ENCODE data around the gene EMC1.
"Not testable (repeated sequence)": the region's sequence is repeated elsewhere in the genome, so short reads cannot be mapped to it uniquely, and the experiment has no call there.

EMC1 gene

DNA sequence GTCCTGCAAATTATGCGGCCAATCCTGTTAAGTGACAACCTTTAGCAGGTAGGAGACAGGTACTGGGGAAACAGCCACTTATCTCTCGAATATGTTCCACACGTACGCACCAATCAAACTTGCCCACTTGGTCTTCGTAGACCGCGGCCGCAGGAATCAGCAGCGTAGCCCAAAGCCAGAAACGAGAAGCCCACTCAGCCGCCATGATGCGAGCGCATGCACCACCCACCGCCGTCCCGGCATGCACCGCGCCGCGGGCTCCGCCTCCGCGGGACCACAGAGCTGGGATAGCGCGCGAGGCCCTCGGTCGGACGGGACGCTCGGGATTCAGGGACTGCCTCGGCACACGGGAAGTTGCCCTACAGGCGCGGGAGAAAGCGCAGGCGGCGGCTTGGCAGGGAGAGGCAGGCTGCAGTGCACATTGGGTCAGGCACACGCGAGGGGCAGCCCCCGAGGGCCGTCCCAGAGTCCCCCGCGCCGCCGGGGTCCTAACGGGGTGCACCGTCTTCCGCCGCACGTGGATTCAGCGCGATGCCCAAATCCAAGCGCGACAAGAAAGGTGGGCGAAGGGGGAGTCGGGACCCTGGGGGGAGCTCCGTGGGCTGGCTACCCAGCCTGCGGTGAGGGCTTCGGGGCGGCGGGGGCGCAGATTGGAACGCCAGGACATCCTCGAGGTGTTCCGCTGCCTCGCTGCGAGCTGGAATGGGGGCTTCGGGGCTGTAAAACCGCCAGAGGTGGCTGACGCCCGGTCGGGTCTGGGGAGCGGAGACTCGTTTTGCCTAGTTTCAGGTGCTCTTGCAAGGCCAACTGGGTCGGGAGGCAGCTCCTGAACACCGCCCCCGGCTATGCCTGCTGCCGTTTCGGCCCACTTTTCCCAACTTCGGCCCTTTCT, at the start of gene EMC1, which contains the start of gene MRTO4:
TSS of gene EMC1 (minus strand) at position 220 of the 892 bp plus-strand sequence. CDS start at position 205, 15 bp downstream.
TSS of gene MRTO4 (plus strand) at position 501 of the 892 bp plus-strand sequence. CDS start at position 532, 31 bp downstream.
- peak; percentile 79 for DNase-seq

DNA sequence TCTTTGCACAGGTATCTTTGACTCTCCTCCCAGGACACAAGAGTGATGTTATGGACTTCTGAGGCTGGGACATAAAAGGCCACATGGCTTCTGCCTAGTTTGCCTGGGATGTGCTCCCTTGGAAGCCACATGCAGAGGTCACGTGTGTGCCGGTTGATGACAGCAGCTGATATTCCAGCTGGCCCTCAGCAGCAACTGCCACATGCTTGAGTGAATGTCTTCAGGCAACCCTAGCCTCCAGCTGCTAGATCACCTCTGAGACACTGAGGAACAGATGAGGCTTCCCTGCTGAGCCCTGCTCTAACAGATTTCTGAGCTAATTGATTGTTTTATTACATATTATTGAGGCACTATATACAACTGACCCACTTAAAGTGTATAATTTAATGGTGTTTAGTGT, 48.9 kb upstream of the EMC1 start:
- DNase-seq: no peak

DNA sequence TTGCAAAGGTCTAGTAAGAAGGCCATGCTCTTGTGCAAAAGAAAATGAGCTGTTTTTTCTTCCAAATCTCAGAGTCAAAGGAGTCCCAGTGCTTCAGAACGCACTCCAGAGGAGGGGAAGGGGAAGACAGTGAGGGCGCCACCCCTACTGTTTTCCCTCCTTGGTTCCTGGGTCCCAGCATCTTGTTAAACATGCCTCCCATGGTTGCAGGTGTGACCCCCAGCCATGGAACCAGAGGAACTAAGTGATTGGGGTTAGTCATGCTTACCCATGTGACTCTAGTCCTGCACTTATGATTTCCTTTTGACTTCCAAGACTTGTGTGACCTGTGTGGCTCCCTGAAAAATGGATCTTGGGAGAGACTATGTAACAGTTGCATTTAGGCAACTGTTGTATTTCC, 43.3 kb upstream of the EMC1 start:
- DNase-seq: no peak

DNA sequence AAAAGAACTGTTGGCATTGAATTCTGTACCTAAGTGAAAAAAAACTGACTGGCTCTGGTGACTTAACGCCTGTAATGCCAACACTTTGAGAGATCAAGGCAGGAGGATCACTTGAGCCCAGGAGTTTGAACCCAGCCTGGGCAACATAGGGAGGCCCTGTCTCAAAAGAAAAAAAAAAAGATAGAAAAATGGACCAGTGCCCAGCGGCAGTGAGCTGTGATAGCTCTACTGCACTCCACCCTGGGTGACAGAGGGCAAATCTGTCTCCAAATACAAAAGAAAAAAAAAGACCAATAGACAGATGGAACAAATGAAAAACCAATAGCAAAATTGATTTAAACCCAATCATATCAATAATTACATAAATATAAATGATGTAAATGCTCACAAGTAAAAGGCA, 37.9 kb upstream of the EMC1 start:
- no peak for DNase-seq

DNA sequence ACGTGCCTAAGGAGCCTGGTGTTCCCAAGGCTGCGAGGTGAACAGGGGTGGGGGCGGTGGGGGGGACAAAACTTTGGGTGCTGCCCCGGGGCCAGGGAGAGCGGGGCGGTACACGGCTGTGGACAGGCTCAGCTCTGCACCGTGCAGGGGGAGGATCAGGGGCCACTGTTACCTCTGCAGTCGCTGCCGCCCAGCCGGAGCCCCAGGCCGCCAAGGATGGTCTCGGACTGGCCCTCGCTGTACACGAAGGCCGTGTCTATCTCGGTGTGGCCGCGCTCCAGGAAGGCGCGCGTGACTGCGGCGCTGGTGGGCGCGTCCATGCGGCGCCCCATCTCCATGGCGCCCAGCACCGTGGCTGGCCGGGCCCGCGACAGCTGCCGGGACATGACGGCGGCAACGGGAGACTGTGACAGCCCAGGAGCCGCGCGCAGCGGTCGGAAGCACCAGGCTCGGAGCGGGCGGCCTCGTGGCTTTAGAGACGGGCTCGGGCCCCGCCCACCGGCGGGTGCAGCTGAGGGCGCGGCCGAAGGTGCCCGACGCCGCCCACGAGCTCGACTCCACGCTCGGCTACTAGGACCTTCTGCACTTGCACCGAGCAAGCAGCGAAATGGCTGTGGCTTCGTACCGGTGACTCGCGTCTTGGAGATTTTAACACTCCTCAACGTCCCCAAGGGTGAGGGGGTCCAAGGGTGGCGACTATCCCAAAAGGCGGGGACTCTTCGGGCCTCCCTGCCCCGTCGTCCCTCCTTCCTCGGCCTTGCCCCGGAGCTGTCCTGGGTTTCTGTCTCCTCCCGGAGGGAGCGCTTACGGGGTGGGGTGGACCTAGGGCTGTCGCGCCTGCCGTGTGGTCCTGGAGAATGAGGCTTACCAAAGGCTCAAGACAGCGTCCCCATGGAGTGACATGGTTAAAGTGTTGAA, 37.3 kb upstream of the EMC1 start, which contains the start of gene AKR7A3:
TSS of gene AKR7A3 (minus strand) at position 447 of the 918 bp plus-strand sequence. CDS start at position 386, 61 bp downstream.
- not testable (repeated sequence) for DNase-seq

DNA sequence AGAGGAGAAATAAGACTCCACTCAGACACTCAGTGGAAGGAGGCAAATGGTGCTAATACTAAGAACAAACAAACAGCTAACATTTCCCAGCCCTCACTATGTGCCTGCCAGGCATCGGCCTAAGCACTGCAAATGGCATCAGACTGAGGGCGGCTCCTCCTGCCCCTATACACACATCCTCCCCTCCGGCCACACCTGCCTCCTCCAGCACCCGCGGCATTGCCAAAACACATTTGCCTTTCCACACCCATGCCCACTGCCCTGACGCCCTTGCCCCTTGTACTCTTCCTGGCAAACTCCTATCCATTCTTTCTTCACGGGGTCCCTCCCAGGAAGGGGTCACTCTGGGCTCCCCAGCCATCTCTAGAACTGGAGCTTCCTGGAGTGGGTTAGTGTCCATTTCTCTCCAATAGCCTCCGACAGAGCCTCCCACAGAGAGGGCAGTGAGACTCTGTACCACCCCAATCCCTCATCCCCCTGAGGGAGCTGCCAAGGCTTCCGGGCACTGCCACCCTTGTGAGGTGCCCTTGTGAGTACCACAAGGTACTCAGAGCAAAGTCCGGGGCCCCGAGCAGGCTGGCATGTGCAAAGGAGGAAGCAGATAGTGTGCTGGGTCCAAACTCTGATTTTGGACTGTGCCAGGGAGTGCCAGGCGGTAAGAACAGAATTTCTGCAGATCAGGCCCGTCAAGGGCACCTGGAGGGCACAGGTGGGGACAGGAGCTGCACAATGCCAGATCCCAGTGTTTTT, 36.3 kb upstream of the EMC1 start:
- no peak for DNase-seq

DNA sequence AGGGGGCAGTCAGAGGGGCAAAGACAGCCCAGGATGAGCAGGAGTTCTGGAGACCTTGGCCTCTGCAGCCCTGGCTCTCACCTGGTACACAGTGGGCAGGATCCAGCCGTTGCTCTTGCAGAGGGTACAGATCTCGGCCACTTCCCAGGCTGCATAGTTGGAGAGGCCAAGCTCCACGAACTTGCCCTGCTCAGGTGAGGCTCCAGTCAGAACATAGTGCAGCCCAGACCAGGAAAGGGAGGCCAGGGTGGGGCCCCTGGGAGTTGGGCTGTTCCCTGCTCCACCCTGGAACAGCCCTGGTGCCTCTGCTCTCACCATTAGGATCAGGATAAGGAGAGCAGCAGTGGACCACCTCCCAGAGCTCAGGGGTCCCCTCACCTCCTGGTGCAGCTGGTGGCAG, 34.5 kb upstream of the EMC1 start:
- not testable (repeated sequence) for DNase-seq

DNA sequence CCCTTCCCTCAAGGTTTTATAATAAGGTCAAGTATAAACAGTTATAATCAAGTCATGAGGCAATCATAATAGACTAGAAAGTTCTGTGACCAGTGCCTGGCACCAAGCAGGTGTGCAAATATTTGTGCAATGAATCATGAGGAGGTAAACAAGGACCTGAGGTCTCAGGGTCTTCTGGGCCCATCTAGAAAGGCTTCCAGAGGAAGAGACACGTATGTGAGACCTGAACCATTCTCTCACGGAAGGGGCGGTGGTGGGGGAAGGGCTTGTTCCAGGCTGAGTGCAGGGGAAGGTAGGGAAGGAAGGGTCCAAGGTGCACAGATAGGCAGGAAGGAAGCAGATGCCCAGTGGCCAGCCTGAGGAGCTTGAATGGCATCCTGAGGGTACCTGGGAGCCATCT, 34.0 kb upstream of the EMC1 start:
- not testable (repeated sequence) for DNase-seq

DNA sequence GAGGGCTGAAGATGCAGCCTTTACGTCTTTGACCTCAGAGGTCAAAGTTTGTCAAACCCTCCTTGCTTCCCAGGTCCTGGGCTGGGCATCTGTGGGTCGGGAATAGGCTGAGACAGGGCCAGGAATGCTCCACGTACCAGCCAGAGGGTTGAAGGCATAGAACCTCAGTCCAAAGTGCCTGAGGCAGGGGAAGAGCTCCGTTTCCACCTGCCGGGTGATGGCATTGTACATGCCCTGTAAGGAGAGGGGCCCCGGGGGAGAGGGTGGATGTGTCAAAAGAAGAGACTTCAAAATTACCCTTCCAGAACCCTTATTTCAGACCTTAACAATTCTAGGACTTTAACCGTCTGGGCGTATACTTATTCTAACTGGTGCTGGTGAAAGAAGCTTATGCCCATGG, 33.6 kb upstream of the EMC1 start:
- DNase-seq: no peak

DNA sequence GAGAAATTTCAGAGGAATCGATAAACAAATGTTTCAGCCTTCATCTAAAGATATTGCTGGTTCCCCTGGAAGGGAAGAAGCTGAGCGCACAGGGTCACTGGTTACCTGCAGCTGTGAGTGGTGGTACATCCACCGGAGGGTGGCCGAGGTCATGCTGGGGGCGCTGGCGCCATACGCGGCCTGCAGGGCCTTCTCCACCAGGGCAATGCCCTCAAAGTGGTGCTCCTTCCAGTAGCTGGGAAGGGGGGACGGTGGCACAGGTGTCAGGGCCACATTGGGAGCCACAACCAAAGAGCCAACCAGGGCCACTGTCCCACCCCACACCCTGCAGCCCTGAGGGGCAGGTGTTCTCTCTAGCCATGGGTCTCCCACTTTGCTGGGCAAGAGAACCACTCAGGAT, 32.6 kb upstream of the EMC1 start:
- no peak for DNase-seq

DNA sequence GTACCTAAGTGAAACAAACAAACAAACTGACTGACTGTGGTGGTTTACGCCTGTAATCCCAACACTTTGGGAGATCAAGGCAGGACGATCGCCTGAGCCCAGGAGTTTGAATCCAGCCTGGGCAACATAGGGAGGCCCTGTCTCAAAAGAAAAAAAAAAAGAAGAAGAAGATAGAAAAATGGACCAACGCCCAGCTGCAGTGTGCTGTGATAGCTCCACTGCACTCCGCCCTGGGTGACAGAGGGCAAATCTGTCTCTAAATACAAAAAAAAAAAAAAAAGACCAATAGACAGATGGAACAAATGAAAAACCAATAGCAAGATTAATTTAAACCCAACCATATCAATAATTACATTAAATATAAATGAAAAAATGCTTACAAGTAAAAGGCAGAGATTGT, 23.3 kb upstream of the EMC1 start:
- DNase-seq: no peak

DNA sequence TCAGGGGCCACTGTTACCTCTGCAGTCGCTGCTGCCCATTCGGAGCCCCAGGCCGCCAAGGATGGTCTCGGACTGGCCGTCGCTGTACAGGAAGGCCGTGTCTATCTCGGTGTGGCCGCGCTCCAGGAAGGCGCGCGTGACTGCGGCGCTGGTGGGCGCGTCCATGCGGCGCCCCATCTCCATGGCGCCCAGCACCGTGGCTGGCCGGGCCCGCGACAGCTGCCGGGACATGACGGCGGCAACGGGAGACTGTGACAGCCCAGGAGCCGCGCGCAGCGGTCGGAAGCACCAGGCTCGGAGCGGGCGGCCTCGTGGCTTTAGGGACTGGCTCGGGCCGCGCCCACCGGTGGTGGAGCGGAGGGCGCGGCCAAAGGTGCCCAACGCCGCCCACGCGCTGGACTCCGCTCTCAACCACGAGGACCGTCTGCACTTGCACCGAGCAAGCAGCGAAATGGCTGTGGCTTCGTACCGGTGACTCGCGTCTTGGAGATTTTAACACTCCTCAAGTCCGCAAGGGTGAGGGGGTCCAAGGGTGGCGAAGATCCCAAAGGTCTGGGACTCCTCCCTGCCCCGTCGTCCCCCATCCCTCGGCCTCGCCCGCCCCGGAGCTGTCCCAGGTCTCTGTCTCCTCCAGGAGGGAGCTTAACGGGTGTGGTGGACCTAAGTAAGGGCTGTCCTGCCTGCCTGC, 22.7 kb upstream of the EMC1 start:
- not testable (repeated sequence) for DNase-seq

DNA sequence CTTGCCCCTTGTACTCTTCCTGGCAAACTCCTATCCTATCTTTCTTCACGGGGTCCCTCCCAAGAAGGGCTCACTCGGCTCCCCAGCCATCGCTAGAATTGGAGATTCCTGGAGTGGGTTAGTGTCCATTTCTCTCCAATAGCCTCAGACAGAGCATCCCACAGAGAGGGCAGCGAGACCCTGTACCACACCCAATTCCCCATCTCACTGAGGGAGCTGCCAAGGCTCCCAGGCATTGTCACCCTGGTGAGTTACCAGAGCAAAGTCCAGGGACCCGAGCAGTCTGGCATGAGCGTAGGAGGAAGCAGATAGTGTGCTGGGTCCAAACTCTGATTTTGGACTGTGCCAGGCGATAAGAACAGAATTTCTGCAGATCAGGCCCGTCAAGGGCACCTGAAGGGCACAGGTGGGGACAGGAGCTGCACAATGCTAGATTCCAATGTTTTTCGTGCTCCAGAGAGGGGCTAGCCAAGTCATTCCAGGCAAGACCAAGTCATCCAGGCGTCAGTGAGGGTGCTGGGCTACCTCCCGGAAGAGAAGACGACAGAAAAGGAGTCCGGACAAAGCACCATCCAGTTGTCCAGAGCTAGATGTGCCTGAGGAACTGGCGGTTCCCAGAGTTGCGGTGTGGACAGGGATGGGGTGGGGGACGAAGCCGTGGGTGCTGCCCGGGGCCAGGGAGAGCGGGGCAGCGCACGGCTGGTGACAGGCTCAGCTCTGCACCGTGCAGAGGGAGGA, 22.0 kb upstream of the EMC1 start:
- no peak for DNase-seq

DNA sequence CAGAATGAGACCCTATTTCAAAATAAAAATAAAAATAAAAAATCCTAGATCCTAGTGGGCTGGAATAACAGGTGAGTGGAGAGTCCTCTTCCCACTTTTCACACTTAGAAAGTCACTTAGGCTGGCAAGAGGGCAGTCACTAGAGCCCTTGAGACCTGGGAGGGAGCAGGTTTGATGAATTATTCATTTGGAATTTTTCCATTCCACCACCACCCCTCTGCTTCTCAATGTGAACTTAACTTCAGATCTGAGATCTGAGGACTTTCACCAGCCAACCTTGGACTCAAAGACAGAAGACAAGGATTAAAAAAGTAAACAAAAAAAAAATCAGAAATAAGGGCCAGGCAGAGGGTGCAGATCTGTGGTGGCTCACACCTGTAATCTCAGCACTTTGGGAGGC, 20.7 kb upstream of the EMC1 start:
- DNase-seq: no peak

DNA sequence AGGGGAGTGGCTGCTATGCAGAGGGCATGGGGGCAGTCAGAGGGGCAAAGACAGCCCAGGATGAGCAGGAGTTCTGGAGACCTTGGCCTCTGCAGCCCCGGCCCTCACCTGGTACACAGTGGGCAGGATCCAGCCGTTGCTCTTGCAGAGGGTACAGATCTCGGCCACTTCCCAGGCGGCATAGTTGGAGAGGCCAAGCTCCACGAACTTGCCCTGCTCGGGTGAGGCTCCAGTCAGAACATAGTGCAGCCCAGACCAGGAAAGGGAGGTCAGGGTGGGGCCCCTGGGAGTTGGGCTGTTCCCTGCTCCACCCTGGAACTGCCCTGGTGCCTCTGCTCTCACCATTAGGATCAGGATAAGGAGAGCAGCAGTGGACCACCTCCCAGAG, 19.0 kb upstream of the EMC1 start:
- DNase-seq: not testable (repeated sequence)

DNA sequence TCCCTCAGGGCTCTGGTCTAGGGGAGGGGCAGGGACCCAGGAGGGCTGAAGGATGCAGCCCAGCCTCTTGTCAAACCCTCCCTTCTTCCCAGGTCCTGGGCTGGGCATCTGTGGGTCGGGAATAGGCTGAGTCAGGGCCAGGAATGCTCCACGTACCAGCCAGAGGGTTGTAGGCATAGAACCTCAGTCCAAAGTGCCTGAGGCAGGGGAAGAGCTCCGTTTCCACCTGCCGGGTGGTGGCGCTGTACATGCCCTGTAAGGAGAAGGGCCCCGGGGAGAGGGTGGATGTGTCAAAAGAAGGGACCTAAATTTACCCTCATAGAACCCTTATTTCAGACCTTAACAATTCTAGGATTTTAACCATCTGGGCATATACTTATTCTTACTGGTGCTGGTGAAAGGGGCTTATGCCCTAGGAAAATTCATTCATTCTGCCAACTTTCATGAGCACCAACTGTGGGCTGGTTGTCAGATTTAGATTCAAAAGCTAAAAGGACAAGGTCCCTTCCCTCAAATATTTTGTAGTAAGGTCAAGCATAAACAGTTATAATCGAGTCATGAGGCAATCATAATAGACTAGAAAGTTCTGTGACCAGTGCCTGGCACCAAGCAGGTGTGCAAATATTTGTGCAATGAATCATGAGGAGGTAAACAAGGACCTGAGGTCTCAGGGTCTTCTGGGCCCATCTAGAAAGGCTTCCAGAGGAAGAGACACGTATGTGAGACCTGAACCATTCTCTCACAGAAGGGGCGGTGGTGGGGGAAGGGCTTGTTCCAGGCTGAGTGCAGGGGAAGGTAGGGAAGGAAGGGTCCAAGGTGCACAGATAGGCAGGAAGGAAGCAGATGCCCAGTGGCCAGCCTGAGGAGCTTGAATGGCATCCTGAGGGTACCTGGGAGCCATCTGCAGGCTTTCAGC, 18.4 kb upstream of the EMC1 start:
- DNase-seq: not testable (repeated sequence)

DNA sequence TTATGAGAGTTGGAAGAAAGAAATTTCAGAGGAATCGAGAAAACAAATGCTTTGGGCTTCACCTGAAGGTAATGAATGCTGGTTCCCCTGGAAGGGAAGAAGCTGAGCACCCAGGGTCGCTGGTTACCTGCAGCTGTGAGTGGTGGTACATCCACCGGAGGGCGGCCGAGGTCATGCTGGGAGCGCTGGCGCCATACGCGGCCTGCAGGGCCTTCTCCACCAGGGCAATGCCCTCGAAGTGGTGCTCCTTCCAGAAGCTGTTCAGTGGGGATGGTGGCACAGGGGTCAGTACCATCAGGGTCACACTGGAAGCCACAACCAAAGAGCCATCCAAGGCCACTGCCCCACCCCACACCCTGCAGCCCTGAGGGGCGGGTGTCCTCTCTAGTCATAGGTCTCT, 17.1 kb upstream of the EMC1 start:
- DNase-seq: no peak

DNA sequence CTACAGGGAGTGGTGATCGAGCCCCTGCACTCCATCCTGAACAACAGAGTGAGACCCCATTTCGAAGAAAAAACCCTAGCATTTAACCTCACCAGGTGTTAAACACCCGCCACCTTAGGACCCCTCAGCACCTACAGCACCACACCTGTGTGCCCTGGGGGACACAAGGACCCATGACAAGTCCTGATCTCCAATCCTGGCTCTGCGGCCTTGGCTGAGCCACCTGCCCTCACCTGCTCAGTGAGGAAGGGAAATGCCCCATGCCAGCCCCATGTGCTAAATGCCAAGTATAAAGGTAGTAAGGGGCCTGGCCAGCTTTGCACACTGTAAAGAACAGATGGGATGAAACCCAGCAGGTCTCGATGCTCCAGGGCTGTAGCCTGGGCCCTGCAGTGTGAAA, 11.4 kb upstream of the EMC1 start:
- DNase-seq: no peak

DNA sequence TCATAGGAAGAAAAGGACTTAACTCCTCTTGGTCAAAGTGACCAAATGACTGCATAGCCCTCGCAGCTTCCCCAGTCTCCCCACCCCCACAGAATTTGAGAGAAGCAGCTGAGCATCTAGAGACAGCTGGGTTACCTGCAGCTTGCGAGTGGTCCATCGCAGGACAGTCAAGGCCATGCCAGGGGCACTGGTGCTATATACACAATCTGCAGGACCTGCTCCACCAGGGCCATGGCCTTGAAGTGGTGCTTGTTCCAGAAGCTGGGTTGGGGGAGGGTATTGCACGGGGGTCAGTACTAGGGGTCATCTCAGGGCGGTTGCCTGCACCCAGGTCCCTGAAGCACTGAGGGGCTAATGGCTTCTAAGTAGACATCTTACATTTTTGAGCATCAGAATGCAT, 10.7 kb upstream of the EMC1 start:
- DNase-seq: no peak
